Measurements from ENCODE around the gene MAGOH. TPM values are rescaled to one million over a fixed set of nuclear protein-coding genes. Genes with fewer than 3 reads are reported as not detected.
A peak's percentile ranks its signal among the peaks of the same experiment; 100 is the strongest.

The MAGOH gene
- total and polyA plus RNA-seq, 2 of the 13 experiments (the other 11 are each of a cell fraction or from before 2014, with no cell fraction given): 24.1 to 87.0 TPM

GRCh38 chr1:53220171-53220961, 18.0 kb downstream of the MAGOH start, which contains the start of gene CZIB (continued):
- TF ChIP-seq LBX2 (CRISPR knock-in tag; IDR thresholded peaks at IDR 0.05; ENCODE audit: borderline replicate concordance) (peak; percentile 75; the same call in 1 of the 2 replicates), ZMYM3 (CRISPR knock-in tag; IDR thresholded peaks at IDR 0.05) (peak; percentile 67; the same call in 1 of the 2 replicates), KLF9 (CRISPR knock-in tag; IDR thresholded peaks at IDR 0.05; ENCODE audit: low read depth) (0 out of 2 replicates have a peak, but pooled peaks have one; percentile 35), SP140L (CRISPR knock-in tag; IDR thresholded peaks at IDR 0.05; ENCODE audit: borderline replicate concordance) (no peak), NR2F2 (IDR thresholded peaks at IDR 0.05; ENCODE audit: borderline replicate concordance, low read depth) (0 out of 2 replicates have a peak, but pooled peaks have one; percentile 56), ZNF777 (CRISPR knock-in tag; IDR thresholded peaks at IDR 0.05) (peak; percentile 47; the same call in 1 of the 2 replicates), EHMT2 (IDR thresholded peaks at IDR 0.05; ENCODE audit: borderline replicate concordance, low read depth, low read length) (no peak), CHCHD3 (CRISPR knock-in tag; IDR thresholded peaks at IDR 0.05) (peak; percentile 95; the same call in 1 of the 2 replicates), ZNF362 (CRISPR knock-in tag; IDR thresholded peaks at IDR 0.05; ENCODE audit: borderline replicate concordance) (peak; percentile 53; the same call in 1 of the 2 replicates), IKZF4 (CRISPR knock-in tag; IDR thresholded peaks at IDR 0.05; ENCODE audit: borderline replicate concordance, low read depth, not compliant biosample characterization) (peak; percentile 90), NFE2L2 (IDR thresholded peaks at IDR 0.05; ENCODE audit: low read length) (no peak), ZNF256 (CRISPR knock-in tag; conservative IDR thresholded peaks at IDR 0.05) (no peak), HNF4G (IDR thresholded peaks at IDR 0.05; ENCODE audit: borderline replicate concordance, low read depth, low read length) (no peak), HNF4G (CRISPR knock-in tag; IDR thresholded peaks at IDR 0.05; ENCODE audit: borderline replicate concordance, low read depth) (no peak), ZNF431 (CRISPR knock-in tag; IDR thresholded peaks at IDR 0.05; ENCODE audit: borderline replicate concordance, low read depth) (0 out of 2 replicates have a peak, but pooled peaks have one; percentile 70), ARNT (IDR thresholded peaks at IDR 0.05) (no peak), REL (CRISPR knock-in tag; conservative IDR thresholded peaks at IDR 0.05) (peak; percentile 81; the same call in 1 of the 2 replicates), ZNF879 (CRISPR knock-in tag; IDR thresholded peaks at IDR 0.05) (peak; percentile 69; the same call in 1 of the 2 replicates), ZEB1 (IDR thresholded peaks at IDR 0.05; ENCODE audit: insufficient replicate concordance, low read depth) (peak; percentile 66), ZNF282 (IDR thresholded peaks at IDR 0.05; ENCODE audit: partially characterized antibody) (no peak), ZNF747 (CRISPR knock-in tag; IDR thresholded peaks at IDR 0.05; ENCODE audit: borderline replicate concordance) (peak; percentile 42; the same call in 1 of the 2 replicates)
- TF ChIP-seq, protein P1, sequence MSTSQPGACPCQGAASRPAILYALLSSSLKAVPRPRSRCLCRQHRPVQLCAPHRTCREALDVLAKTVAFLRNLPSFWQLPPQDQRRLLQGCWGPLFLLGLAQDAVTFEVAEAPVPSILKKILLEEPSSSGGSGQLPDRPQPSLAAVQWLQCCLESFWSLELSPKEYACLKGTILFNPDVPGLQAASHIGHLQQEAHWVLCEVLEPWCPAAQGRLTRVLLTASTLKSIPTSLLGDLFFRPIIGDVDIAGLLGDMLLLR (CRISPR knock-in tag; IDR thresholded peaks at IDR 0.05): 0 out of 2 replicates have a peak, but pooled peaks have one; percentile 57
- TF ChIP-seq, protein P2, sequence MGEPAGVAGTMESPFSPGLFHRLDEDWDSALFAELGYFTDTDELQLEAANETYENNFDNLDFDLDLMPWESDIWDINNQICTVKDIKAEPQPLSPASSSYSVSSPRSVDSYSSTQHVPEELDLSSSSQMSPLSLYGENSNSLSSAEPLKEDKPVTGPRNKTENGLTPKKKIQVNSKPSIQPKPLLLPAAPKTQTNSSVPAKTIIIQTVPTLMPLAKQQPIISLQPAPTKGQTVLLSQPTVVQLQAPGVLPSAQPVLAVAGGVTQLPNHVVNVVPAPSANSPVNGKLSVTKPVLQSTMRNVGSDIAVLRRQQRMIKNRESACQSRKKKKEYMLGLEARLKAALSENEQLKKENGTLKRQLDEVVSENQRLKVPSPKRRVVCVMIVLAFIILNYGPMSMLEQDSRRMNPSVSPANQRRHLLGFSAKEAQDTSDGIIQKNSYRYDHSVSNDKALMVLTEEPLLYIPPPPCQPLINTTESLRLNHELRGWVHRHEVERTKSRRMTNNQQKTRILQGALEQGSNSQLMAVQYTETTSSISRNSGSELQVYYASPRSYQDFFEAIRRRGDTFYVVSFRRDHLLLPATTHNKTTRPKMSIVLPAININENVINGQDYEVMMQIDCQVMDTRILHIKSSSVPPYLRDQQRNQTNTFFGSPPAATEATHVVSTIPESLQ (CRISPR knock-in tag; conservative IDR thresholded peaks at IDR 0.05): no peak
- TF ChIP-seq, protein P3, sequence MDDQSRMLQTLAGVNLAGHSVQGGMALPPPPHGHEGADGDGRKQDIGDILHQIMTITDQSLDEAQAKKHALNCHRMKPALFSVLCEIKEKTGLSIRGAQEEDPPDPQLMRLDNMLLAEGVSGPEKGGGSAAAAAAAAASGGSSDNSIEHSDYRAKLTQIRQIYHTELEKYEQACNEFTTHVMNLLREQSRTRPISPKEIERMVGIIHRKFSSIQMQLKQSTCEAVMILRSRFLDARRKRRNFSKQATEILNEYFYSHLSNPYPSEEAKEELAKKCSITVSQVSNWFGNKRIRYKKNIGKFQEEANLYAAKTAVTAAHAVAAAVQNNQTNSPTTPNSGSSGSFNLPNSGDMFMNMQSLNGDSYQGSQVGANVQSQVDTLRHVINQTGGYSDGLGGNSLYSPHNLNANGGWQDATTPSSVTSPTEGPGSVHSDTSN (CRISPR knock-in tag; IDR thresholded peaks at IDR 0.05; ENCODE audit: borderline replicate concordance): no peak

Measured in HepG2 (cell line).